K562 (cell line): Measurements from ENCODE around the gene ZNF500. TPM values are rescaled to one million over a fixed set of nuclear protein-coding genes. Genes with fewer than 3 reads are reported as not detected.

Source experiments
- CHD1 ChIP-seq: fragments of 200-600 bp; sonication (generic); IDR thresholded peaks from one replicate; pipeline ENCODE4 v1.6.1; 2012; ENCODE audit warnings: mild to moderate bottlenecking, moderate library complexity, low read length, inconsistent platforms
- CREBBP ChIP-seq: IDR thresholded peaks from one replicate; pipeline ENCODE4 v1.6.1; 2012; ENCODE audit warnings: low read depth, mild to moderate bottlenecking, control low read depth, inconsistent platforms, low read length
- DNMT1 ChIP-seq: fragments of 450-650 bp; IDR thresholded peaks from 2 replicates; pipeline ENCODE4 v1.6.1; 2016; ENCODE audit warnings: antibody characterized with exemption, mild to moderate bottlenecking
- ELK3 ChIP-seq: fragments of 450-650 bp; formaldehyde crosslinking; IDR thresholded peaks from 2 replicates; pipeline ENCODE4 v1.4.0; 2020; ENCODE audit warnings: mild to moderate bottlenecking
- FOXJ3 ChIP-seq: sonication (generic); formaldehyde crosslinking; IDR thresholded peaks from 2 replicates; pipeline ENCODE4 v1.4.0; 2020; ENCODE audit warnings: mild to moderate bottlenecking, missing genetic modification reagents
- GTF2E2 ChIP-seq: fragments of 200-800 bp; sonication (Bioruptor generic); IDR thresholded peaks from 2 replicates; pipeline ENCODE4 v1.6.1; 2016; ENCODE audit warnings: missing genetic modification characterization, missing compliant biosample characterization
- IRF9 ChIP-seq: fragments of 450-650 bp; IDR thresholded peaks from 2 replicates; pipeline ENCODE4 v1.6.1; 2016; ENCODE audit warnings: missing biosample characterization, missing genetic modification characterization
- MAFK ChIP-seq: IDR thresholded peaks from 2 replicates; pipeline ENCODE4 v1.6.1; 2011; ENCODE audit warnings: low read length, improper control_type of control experiment
- MXI1 ChIP-seq: IDR thresholded peaks from 2 replicates; pipeline ENCODE4 v1.6.1; 2011; ENCODE audit warnings: low read depth, mild to moderate bottlenecking, improper control_type of control experiment, low read length
- POU5F1 ChIP-seq: fragments of 150-350 bp; IDR thresholded peaks from 2 replicates; pipeline ENCODE4 v1.6.1; 2014; ENCODE audit warnings: borderline replicate concordance, low read length, low read depth, mild to moderate bottlenecking; ENCODE audit not compliant: partially characterized antibody
- PRPF4 ChIP-seq: fragments of 200-400 bp; formaldehyde crosslinking; IDR thresholded peaks from one replicate; pipeline ENCODE4 v1.6.1; 2017; ENCODE audit warnings: low read length, low read depth, mild to moderate bottlenecking; ENCODE audit not compliant: insufficient read depth, poor library complexity, severe bottlenecking
- RFX1 ChIP-seq: fragments of 450-650 bp; IDR thresholded peaks from 2 replicates; pipeline ENCODE4 v1.6.1; 2016; ENCODE audit warnings: mild to moderate bottlenecking, moderate library complexity
- SNAPC5 ChIP-seq: fragments of 250-450 bp; sonication (Bioruptor Pico); IDR thresholded peaks from 2 replicates; pipeline ENCODE4 v1.8.0; 2021; ENCODE audit warnings: moderate library complexity, mild to moderate bottlenecking, inconsistent platforms
- YY1 ChIP-seq, 3 experiments: IDR thresholded peaks; 2 replicates each; pipeline ENCODE4 v1.6.1; 2011; ENCODE audit warnings: low read length in 2 of 3, mild to moderate bottlenecking in 2 of 3, moderate library complexity in 2 of 3, borderline replicate concordance in 1 of 3, control low read depth in 1 of 3, low read depth in 1 of 3; ENCODE audit not compliant: insufficient read depth in 3 of 3, insufficient replicate concordance in 2 of 3, control insufficient read depth in 1 of 3, insufficient read length in 1 of 3; ENCODE audit errors: extremely low read depth in 1 of 3
- ZNF408 ChIP-seq: fragments of 250-450 bp; sonication (Bioruptor Pico); IDR thresholded peaks from 2 replicates; pipeline ENCODE4 v1.4.0; 2020; ENCODE audit warnings: low read depth, mild to moderate bottlenecking, moderate library complexity
- polyA plus RNA-seq, 8 experiments: library from polyadenylated mRNA; depleted of rRNA in 4 of 8; stranded (reverse) in 5 of 8; unstranded in 3 of 8; fragments of >200 nt; fragmentation: Nextera tagmentation in 2 of 8; fragmentation: Illumina TruSeq in 1 of 8; extraction: Ambion mirVana in 2 of 8; extraction: Trizol in 1 of 8; gene quantifications; 2 replicates each; pipeline versions ENCODE4 v1.2.1 to v1.2.3, GENCODE V29; 2011 to 2014; ENCODE audit warnings: inconsistent platforms in 1 of 8, missing spikeins in 1 of 8
- total RNA-seq, 7 experiments: library from RNA; depleted of rRNA in 6 of 7; stranded (reverse); fragments of >200 nt in 6 of 7; fragmentation: Illumina TruSeq in 2 of 7; extraction: Trizol in 2 of 7; gene quantifications; 2 replicates each; pipeline versions ENCODE4 v1.2.1 to v1.2.3, GENCODE V29; 2011 to 2021; ENCODE audit warnings: low replicate concordance in 1 of 7
- TF ChIP-seq, protein P1 (sequence below): fragments of 200-400 bp; formaldehyde crosslinking; IDR thresholded peaks from 2 replicates; pipeline ENCODE4 v1.6.1; 2017; ENCODE audit warnings: mild to moderate bottlenecking, low read depth, low read length, moderate library complexity
- TF ChIP-seq, protein P2 (sequence below): fragments of 250-450 bp; sonication (Bioruptor Pico); IDR thresholded peaks from 2 replicates; pipeline ENCODE4 v1.8.0; 2021; ENCODE audit warnings: mild to moderate bottlenecking, moderate library complexity
- TF ChIP-seq, protein P3 (sequence below): fragments of 450-650 bp; conservative IDR thresholded peaks from 2 replicates; pipeline ENCODE4 v1.6.1; 2016; ENCODE audit warnings: missing genetic modification characterization, low read depth, mild to moderate bottlenecking, missing compliant biosample characterization, moderate library complexity

The ZNF500 gene
- total and polyA plus RNA-seq, 9 of the 15 experiments (the other 6 are each of a cell fraction or from before 2014, with no cell fraction given), result 0.80 to 20.8 (median 5.3) TPM

DNA sequence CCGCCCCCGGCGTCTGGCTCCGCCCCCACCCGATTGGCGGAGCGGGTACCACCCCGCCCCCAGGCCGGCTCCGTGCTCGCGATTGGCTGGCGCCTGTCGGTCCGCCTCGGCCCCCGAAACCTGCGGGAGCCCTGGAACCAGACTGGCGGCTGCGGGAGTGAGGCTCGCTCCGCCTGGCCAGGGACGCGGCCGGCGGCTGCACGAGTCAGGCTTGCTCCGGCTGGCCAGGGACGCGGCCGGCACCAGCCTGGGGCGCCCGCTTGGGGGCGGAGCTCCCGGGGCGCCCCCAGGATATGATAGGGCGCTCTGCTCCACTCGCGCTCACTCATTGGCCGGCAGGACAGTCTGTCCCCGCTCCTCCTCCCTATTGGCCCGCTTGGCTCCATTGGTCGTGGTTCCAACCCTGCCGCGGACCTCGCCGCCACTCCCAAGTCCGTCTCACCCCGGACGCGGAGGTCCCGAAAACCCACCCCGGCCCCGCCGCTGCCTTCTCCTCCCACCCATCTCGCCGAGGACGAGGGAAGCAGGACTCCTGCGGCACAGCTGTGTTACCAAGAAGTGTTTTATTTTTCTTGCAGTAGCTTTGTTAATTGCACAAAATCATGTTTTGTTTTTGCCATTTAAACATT lies 35.8 kb upstream of the ZNF500 start (continued):
- TF ChIP-seq, protein P1, sequence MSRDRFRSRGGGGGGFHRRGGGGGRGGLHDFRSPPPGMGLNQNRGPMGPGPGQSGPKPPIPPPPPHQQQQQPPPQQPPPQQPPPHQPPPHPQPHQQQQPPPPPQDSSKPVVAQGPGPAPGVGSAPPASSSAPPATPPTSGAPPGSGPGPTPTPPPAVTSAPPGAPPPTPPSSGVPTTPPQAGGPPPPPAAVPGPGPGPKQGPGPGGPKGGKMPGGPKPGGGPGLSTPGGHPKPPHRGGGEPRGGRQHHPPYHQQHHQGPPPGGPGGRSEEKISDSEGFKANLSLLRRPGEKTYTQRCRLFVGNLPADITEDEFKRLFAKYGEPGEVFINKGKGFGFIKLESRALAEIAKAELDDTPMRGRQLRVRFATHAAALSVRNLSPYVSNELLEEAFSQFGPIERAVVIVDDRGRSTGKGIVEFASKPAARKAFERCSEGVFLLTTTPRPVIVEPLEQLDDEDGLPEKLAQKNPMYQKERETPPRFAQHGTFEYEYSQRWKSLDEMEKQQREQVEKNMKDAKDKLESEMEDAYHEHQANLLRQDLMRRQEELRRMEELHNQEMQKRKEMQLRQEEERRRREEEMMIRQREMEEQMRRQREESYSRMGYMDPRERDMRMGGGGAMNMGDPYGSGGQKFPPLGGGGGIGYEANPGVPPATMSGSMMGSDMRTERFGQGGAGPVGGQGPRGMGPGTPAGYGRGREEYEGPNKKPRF, result no peak
- TF ChIP-seq GTF2E2 (tag), result no peak
- no peak for TF ChIP-seq MAFK
- TF ChIP-seq IRF9 (tag), result no peak
- no peak for TF ChIP-seq CHD1
- TF ChIP-seq, protein P2, sequence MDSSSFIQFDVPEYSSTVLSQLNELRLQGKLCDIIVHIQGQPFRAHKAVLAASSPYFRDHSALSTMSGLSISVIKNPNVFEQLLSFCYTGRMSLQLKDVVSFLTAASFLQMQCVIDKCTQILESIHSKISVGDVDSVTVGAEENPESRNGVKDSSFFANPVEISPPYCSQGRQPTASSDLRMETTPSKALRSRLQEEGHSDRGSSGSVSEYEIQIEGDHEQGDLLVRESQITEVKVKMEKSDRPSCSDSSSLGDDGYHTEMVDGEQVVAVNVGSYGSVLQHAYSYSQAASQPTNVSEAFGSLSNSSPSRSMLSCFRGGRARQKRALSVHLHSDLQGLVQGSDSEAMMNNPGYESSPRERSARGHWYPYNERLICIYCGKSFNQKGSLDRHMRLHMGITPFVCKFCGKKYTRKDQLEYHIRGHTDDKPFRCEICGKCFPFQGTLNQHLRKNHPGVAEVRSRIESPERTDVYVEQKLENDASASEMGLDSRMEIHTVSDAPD, result no peak
- TF ChIP-seq DNMT1, result no peak
- TF ChIP-seq RFX1, result no peak
- no peak for TF ChIP-seq MXI1
- no peak for TF ChIP-seq PRPF4
- TF ChIP-seq FOXJ3 (CRISPR knock-in tag), result no peak
- TF ChIP-seq ZNF408 (CRISPR knock-in tag), result no peak
- no peak for TF ChIP-seq ELK3 (CRISPR knock-in tag)
- TF ChIP-seq, protein P3, sequence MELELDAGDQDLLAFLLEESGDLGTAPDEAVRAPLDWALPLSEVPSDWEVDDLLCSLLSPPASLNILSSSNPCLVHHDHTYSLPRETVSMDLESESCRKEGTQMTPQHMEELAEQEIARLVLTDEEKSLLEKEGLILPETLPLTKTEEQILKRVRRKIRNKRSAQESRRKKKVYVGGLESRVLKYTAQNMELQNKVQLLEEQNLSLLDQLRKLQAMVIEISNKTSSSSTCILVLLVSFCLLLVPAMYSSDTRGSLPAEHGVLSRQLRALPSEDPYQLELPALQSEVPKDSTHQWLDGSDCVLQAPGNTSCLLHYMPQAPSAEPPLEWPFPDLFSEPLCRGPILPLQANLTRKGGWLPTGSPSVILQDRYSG (tag), result no peak
- TF ChIP-seq YY1 (IDR thresholded peaks at IDR 0.05; ENCODE audit: borderline replicate concordance in 1 of 3, control insufficient read depth in 1 of 3, extremely low read depth in 1 of 3, insufficient read depth in 3 of 3, insufficient read length in 1 of 3, insufficient replicate concordance in 2 of 3, low read depth in 1 of 3, low read length in 2 of 3), result peak in 1 of 3 experiments; percentile 8
- TF ChIP-seq POU5F1, result no peak
- TF ChIP-seq SNAPC5 (CRISPR knock-in tag), result no peak
- no peak for TF ChIP-seq CREBBP
